Right ventricle myocardium superior (tissue), 1 donor: ENCODE measurements around the gene ZNF501. TPM values are rescaled to one million over a fixed set of nuclear protein-coding genes. Genes with fewer than 3 reads are reported as not detected.

Experiments used
- ATAC-seq: fragments of 200-7000 bp; cut with Tn5 transposase; one replicate; pipeline ENCODE4 v1.9.1; 2020; ENCODE audit warnings: mild to moderate bottlenecking; ENCODE audit not compliant: poor library complexity
- DNase-seq: peaks from one replicate; pipeline ENCODE4 v3.0.0-alpha.2; 2020
- intact Hi-C: fragments of 100-400 bp; cut with DNase I; formaldehyde crosslinking; loops from one replicate; pipeline ENCODE4 v1.11.2; 2022
- long read RNA-seq: library from polyadenylated mRNA; unstranded; transcript quantifications from one replicate; pipeline ENCODE4 v2.0.0, GENCODE V29; 2021
- total RNA-seq: library from RNA; stranded (reverse); fragmentation: NEBNext Ultra II Directional; extraction: Animal tissue kit (Norgen Biotek cat#: 25700); gene quantifications from one replicate; pipeline ENCODE4 v1.2.1, GENCODE V29; 2021
- donor health status: DM: no; HTN: yes; CAD: no; lungs with severe emphysema.

The ZNF501 gene
- total RNA-seq: 4.9 TPM
- long read RNA-seq, partial matches to known transcripts: 0 of 3 reads
- long read RNA-seq, other reads (novel, unspliced or antisense): 0 of 3 reads

DNA sequence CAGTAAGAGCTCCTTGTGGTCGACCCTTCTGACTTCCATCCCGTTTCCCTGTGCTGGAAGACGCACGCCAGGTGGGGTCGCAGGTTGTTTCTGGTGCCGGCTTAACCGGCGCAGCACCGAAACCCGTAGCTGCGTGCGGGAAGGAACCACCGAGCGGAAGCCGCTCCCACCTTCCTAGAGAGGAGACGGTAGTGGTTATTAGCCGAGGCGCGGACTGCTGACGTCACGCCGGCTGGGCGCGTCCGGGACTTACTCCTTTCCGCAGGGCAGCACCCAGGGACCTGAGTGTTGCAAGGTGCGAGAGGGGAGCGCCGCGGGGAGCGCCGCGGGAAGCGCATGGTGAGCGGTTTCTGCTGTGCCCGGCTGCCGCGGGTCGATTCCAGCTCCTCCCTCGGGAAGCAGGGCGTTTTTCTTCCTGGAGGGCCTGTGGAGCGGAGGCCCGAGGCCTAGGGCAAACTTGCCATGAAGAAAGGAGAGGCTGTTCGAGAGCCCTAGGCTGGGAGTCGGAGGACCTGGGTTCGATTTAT, at the start of gene ZNF501:
Gene ZNF501, plus strand, starts transcription at position 252 of the 527 bp plus-strand sequence. CDS start 4,787 bp downstream, outside the sequence.
- intact Hi-C loops: loop anchor here (10.0 kb wide), 1 partner anchor 85 kb away; the partner anchor contains the start of gene ZNF35
- peak; percentile 100 for ATAC-seq
- DNase-seq: peak; percentile 98

DNA sequence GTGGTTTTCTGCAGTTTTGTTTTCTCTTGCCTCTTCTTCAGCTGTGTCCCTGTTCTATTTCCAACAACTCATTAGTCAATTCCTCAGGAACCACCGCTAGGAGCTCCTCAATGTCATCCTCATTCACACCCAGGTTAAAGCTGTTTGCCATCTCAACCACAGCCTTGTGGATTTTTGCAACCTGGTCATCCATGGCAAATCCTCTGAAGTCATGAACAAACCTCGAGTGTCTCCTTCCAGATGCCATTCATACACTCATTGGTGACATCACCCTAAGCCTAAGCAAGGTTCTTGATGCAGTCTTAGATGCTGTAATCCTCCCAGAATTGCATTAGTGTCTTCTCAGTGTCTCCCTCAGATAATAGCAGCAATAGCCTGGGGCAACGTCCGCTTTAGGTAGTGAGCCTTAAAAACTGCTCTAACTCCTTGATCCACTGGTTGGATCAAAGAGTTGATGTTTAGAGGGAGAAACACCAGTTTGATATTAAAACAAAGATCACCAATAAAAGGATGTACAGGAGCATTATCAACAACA, 48.4 kb upstream of the ZNF501 start:
- ATAC-seq: no peak
- DNase-seq: no peak
- intact Hi-C loops: no loop called here

DNA sequence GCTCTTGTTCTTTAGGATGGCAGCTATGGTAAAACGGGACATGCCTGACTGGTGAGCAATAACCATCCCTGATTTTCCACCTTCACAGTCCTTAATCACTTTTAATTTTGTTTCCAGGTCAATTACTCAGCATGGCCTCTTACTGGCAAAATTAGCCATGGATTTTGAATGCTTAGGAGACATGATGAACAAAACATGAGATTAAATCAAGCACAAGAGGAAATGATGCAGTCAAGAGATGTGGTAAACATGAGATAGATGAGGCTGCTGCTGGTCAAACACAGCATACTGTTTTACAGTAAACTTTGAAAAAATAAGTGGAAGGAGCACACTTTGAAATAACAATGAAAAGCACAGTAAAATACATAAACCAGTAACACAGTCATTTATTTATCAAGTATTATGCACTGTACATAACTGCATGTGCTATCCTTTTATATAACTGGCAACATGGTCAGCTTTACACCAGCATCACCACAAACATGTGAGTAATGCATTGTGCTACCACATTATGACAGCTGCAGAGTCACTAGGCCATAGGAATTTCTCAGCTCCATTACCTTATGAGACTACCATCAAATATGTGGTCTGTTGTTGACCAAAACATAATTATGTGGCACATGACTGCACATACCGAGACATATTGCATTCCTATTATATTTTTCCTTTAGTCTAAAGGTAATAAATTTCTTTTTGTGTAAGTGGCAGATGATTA, 47.1 kb upstream of the ZNF501 start:
- ATAC-seq (no peak), DNase-seq (no peak)
- intact Hi-C loops: no loop called here

DNA sequence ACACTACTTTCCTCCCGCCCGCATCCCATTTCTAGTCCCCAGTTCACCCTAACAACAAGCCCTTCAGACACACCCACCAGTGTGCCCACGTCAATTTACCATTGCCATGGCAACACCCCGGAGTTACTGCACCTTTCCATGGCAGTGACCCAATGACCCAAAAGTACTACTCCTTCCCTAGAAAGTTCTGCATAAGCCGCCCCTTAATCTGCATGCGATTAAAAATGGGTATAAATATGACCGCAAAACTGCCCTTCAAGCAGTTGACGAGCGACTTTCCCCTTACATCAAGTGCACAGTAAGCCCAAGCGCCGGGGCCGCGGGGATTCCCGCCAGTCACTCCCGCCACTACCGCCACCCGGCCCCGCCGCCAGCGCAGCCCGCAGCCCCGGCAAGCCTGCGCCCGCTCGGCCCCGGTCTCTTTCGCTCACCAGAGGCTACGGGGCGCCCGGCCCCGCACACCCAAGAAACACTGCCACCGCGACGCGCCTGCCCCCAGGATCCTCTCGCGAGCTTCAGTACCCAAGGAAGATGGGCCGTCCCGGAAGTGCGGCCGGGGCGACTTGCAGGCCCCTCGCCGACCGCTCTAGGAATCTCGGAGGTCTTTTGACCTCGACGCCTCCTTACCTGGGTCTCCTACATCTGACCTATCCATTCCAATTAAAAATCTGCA, 44.2 kb upstream of the ZNF501 start:
- DNase-seq (peak; percentile 89), ATAC-seq (peak; percentile 99)
- intact Hi-C loops: no loop called here

DNA sequence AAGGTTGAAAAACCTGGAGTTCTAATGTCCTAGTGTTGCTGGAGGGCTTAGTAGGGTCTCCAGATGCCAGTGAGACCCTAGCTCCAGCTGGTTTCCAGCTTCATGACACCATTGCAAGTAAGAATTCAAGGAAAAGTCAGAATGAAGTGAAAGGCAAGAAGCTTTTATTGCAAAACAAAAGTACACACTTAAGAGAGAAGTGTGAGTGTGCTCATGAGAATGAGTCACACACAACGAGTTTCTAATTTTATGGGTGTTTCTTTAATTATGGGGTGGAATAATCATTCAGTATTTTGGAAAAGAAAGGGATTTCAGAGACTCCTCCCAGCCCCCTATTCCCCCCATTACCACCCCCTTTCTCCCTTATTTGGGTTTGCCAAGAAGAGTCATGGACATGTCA, 41.5 kb upstream of the ZNF501 start:
- DNase-seq: no peak
- no peak for ATAC-seq
- intact Hi-C loops: no loop called here

DNA sequence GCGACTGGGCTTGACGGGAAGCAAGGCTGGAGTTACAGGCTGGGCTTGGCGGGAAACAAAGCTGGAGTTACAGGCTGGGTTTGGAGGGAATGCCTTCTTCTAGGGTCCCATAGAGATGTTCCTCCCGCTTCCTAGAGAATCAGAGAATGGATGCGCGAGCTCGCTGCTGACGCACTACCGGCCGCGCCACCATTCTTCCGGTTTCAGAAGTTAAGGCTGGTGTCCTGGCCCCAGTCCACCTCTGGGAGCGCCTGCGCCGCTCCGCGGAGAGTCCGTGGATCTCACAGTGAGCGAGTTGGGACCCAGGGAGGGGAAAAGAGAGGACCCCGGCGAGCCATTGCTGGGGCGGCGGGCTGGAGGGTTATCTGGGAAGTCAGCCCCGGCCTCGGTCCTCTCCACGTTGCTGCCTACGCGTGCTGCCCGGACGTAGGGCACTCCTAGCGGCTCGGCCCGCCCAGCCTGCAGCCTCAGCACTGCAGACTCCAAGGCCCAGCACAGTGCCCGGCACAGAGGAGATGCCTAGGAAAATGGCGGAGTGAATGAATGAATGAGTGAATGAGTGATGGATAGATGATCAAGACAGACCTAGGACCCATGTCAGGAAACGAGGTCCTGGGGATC, 16.9 kb upstream of the ZNF501 start, which contains the start of gene ZNF502:
Gene ZNF502, plus strand, starts transcription at position 206 of the 621 bp plus-strand sequence. CDS start 7,602 bp downstream, outside the sequence.
- DNase-seq (peak; percentile 93), ATAC-seq (peak; percentile 100)
- intact Hi-C loops: loop anchor here (10.0 kb wide), 1 partner anchor 52 kb away; the partner anchor contains the start of genes KIAA1143 and KIF15

DNA sequence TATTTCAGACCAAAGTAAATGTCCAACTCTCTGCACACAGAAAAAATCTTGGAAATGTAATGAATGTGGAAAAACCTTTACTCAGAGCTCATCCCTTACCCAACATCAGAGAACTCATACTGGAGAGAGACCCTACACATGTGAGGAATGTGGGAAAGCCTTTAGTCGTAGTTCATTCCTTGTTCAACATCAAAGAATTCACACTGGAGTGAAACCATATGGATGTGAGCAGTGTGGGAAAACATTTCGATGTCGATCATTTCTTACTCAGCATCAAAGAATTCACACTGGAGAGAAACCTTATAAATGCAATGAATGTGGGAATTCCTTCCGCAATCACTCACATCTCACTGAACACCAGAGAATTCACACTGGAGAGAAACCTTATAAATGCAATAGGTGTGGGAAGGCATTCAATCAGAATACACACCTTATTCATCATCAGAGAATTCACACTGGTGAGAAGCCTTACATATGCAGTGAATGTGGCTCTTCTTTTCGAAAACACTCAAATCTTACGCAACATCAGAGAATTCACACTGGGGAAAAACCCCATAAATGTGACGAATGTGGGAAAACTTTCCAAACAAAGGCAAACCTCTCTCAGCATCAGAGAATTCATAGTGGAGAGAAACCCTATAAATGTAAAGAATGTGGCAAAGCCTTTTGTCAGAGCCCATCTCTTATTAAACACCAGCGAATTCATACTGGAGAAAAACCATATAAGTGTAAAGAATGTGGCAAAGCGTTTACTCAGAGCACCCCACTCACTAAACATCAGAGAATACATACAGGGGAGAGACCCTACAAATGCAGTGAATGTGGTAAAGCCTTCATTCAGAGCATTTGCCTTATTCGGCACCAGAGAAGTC, 8.0 kb upstream of the ZNF501 start:
- DNase-seq (no peak), ATAC-seq (no peak)
- intact Hi-C loops: loop anchor here (10.0 kb wide), 1 partner anchor 77 kb away; the partner anchor contains the start of gene ZNF35

DNA sequence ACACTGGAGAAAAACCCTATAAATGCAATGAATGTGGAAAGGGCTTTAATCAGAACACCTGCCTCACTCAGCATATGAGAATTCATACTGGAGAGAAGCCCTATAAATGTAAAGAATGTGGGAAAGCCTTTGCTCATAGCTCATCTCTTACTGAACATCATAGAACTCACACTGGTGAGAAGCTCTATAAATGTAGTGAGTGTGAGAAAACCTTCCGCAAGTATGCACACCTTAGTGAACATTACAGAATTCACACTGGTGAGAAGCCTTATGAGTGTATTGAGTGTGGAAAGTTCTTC, 7.4 kb upstream of the ZNF501 start:
- intact Hi-C loops: loop anchor here (10.0 kb wide), 1 partner anchor 77 kb away; the partner anchor contains the start of gene ZNF35
- DNase-seq (no peak), ATAC-seq (no peak)

DNA sequence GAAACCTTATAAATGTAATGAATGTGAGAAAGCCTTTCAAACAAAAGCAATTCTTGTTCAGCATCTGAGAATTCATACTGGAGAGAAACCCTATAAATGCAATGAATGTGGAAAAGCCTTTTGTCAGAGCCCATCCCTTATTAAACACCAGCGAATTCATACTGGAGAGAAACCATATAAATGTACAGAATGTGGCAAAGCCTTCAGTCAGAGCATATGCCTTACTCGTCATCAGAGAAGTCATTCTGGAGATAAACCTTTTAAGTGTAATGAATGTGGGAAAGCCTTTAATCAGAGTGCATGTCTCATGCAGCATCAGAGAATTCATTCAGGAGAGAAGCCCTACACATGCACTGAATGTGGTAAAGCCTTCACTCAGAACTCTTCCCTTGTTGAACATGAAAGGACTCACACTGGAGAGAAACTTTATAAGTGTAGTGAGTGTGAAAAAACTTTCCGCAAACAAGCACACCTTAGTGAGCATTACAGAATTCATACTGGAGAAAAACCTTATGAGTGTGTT, 5.3 kb downstream of the ZNF501 start:
- DNase-seq: no peak
- no peak for ATAC-seq
- intact Hi-C loops: no loop called here

DNA sequence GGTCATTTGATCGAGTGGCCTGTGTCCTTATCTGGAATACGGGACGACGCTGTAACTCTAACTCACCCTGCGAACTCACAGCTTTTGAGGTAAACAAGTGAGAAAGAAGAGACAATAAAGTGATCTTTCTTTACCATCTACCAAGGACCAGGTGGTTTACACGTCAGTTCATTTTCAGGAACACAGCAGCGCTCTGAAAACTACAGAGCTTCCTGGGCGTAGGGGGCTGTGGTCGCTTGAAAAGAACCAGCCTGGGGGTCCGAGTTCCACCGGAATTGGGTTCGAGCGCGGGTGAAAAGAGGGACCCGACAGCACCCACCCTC, 31.6 kb downstream of the ZNF501 start:
- no peak for ATAC-seq
- intact Hi-C loops: loop anchor here (5.0 to 10.0 kb wide), 2 partner anchors 46 to 101 kb away; partner anchors contain the start of genes TMEM42 and ZNF502

DNA sequence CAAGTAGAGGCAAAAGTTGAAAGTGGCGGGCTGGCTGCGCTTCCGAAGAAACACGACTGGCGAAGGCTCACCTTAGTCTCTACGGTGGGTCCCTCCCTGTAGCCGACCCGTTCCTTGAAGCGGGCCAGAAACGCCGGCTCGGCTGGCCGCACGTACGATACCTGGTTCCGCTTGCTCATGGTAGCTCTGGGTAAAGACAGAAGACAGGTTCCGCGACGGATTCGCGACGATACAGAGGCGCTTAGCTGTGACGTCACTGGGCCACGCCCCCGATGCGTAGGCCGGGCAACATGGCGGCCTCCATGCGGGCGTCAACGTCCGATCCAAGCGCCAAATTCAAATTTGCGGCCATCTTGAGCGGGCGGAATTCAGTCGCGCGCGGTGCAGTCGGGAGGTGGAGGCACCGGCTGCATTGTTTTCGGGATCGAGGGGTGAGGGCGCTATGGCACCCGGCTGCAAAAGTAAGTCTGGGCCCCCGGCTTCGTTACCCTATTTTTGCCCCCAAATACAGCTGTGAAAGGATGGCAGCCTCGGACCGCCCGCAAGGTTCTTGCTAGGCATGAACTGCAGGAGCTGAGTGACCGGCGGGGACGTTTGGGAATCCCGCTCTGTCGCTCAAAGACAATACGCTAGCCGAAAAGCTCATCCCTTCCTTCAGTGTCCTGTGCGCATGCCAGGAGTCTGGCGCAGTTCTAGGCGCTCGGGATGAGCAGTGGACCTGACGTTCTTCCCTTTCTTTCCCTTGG, 32.2 kb downstream of the ZNF501 start, which contains the start of the genes KIAA1143 and KIF15:
Gene KIAA1143, minus strand, starts transcription at position 196 of the 746 bp plus-strand sequence. Its CDS starts 17 bp downstream, at position 179.
Gene KIF15, plus strand, starts transcription at position 371 of the 746 bp plus-strand sequence. Its CDS starts 72 bp downstream, at position 443.
- intact Hi-C loops: loop anchor here (5.0 to 10.0 kb wide), 2 partner anchors 47 to 101 kb away; partner anchors contain the start of genes TMEM42 and ZNF502
- DNase-seq (peak; percentile 98), ATAC-seq (peak; percentile 100)

More for the DNA sequence above, 31.6 kb downstream of the ZNF501 start:
- DNase-seq: no peak

DNA sequence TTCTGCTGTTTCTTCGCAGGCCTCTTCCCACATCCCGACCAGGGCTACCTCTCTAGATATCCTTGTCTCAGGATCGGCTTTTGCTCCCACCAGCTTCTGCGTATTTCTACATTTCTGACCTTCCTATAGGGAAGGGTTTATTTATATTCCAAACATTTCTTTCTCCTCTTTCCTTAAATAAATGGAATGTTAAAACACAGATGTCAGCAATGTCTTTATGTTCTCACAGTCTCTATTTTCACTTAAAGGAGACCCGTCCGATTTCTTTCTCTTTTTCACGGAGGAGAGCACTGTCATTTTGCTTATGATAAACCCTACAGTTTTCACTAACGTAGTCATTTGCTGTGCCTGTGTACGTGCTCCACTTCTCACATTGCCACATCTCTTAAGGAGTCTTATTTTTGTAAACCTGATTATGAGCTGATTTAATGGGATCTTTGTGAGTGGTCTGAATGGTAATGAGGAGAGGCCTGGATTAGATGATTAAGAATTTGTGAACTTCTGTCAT, 32.8 kb downstream of the ZNF501 start:
- no peak for DNase-seq
- intact Hi-C loops: loop anchor here (5.0 to 10.0 kb wide), 2 partner anchors 47 to 100 kb away; partner anchors contain the start of genes TMEM42 and ZNF502
- no peak for ATAC-seq

DNA sequence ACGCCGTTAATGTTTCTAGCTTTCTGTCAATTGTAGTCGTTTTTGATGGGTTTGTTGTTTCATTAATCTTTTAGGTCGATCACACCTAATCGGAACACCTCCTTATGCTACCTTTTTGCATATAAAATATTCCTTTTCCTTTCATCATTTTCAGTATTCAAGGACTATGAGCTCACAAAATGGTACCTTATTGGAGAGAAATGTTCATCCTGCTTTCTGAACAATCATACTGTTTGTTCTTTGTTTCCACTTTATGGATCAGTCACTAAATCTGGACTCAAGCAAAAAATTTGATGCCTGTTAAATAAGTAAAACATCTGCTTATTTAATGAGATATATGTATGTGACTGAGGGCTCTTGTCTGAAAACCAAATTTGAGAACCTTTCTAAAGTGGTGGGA, 33.3 kb downstream of the ZNF501 start:
- intact Hi-C loops: loop anchor here (5.0 to 10.0 kb wide), 2 partner anchors 48 to 100 kb away; partner anchors contain the start of genes TMEM42 and ZNF502
- DNase-seq: no peak
- no peak for ATAC-seq

DNA sequence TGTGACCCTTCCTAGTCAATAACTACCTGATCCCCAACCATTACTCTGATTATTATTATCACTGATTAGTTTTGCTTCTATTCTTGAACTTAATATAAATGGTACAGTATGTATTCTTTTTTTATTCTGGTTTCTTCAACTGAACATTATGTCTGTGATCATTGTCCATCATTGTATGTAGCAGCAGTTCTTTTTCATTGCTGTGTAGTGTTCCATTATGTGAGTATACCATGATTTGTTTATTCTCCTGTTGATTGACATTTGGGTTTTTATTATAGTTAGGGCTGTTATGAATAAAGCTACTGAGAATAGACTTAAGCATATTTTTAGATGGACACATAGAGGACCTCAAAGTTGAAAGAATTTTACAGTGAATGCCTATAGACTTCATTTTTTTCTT, 34.8 kb downstream of the ZNF501 start:
- no peak for DNase-seq
- ATAC-seq: no peak
- intact Hi-C loops: loop anchor here (5.0 to 10.0 kb wide), 2 partner anchors 49 to 98 kb away; partner anchors contain the start of genes TMEM42 and ZNF502

DNA sequence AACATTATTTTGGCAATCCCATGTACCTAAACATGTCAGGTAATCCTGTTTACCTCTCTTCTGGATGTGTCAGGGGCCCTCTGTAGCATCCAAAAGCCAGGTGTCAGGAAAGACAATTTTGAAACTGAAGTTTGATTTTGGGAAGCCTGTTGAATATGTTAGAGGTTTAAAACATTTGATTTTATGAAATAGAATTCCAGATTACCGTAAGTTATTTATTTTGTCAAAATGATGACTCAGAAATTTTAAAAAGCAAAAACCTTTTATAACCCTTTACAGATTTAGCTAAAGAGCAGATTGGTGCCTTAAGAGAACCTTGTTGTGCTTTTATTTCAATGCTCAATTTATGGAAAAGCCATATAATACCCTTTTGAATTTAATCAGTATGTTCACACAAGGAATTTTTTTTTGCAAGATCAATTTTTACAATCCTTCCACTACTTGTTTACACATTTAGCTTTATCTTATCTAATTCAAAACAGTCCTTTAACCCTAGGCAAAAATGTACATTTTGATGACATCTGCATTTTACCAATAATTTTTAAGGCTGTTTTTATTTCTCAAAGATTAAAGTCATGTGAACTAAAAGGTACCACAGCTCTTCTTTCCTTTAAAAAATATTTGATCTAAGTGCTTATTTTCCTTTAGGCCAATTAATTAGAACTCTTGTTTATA, 42.1 kb downstream of the ZNF501 start:
- DNase-seq: no peak
- ATAC-seq: no peak
- intact Hi-C loops: no loop called here

DNA sequence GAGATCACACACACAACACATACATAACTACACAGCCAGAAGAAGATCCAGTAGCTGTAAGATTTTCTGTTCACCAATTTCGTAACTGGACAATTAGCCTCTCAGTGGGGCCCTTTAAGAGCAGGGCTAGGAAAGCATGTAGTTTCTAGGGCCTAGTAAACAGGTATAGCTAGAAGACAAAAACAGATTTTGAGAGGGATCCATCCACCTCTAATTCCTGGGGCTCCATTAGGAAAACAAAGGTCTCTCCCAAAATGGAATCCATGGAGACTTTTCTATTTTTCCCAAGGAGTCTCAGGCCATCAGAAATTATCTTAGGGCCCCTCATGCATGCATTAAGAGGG, 42.6 kb downstream of the ZNF501 start:
- intact Hi-C loops: no loop called here
- DNase-seq: no peak
- no peak for ATAC-seq
